WTC11 (cell line): ENCODE results near the gene TLCD3B. TPM values are rescaled to one million over a fixed set of nuclear protein-coding genes. Genes with fewer than 3 reads are reported as not detected.

Experiments
- ATAC-seq: fragments of 200-7000 bp; cut with Tn5 transposase; 2 replicates; pipeline ENCODE4 v1.10.0; 2021; ENCODE audit warnings: mild to moderate bottlenecking, moderate library complexity
- CTCF ChIA-PET: fragments of 300-600 bp; sonication (Branson Sonifier 250); formaldehyde crosslinking; loops from one replicate; lab custom pipeline; 2021; ENCODE audit warnings: antibody characterized with exemption; lab: Charles Lee
- POLR2A ChIA-PET: fragments of 350-600 bp; sonication (Branson Sonifier 250); formaldehyde crosslinking; loops from one replicate; lab custom pipeline; 2021; ENCODE audit warnings: antibody characterized with exemption; lab: Charles Lee
- DNase-seq: peaks from one replicate; pipeline ENCODE4 v3.0.0; 2021; ENCODE audit warnings: low spot score
- H3K27ac Mint-ChIP-seq: 2 replicates; pipeline ENCODE4 v1.8.0; 2021; ENCODE audit warnings: mixed read lengths
- H3K27me3 Mint-ChIP-seq: 2 replicates; pipeline ENCODE4 v1.8.0; 2021; ENCODE audit warnings: low read depth, mild to moderate bottlenecking, moderate library complexity, mixed read lengths
- H3K36me3 Mint-ChIP-seq: 2 replicates; pipeline ENCODE4 v1.8.0; 2021; ENCODE audit warnings: mixed read lengths
- H3K4me1 Mint-ChIP-seq: 2 replicates; pipeline ENCODE4 v1.8.0; 2022; ENCODE audit warnings: mixed read lengths
- H3K4me3 Mint-ChIP-seq: 2 replicates; pipeline ENCODE4 v1.8.0; 2021; ENCODE audit warnings: mild to moderate bottlenecking, moderate library complexity, mixed read lengths
- H3K9me3 Mint-ChIP-seq: 2 replicates; pipeline ENCODE4 v1.8.0; 2021; ENCODE audit warnings: mixed read lengths
- AR ChIP-seq: fragments of 250-450 bp; sonication (Bioruptor Pico); IDR thresholded peaks from 2 replicates; pipeline ENCODE4 v1.9.0; 2021; ENCODE audit warnings: mild to moderate bottlenecking
- ATF6 ChIP-seq: sonication (generic); formaldehyde crosslinking; IDR thresholded peaks from 2 replicates; pipeline ENCODE4 v1.8.1; 2023; ENCODE audit warnings: mild to moderate bottlenecking, missing genetic modification reagents
- CREB1 ChIP-seq: sonication (generic); formaldehyde crosslinking; IDR thresholded peaks from 2 replicates; pipeline ENCODE4 v1.8.0; 2023; ENCODE audit warnings: mild to moderate bottlenecking, missing genetic modification reagents
- ELF4 ChIP-seq: sonication (generic); formaldehyde crosslinking; IDR thresholded peaks from 2 replicates; pipeline ENCODE4 v1.8.1; 2022; ENCODE audit warnings: low read depth, mild to moderate bottlenecking, moderate library complexity, missing genetic modification reagents
- ESRRA ChIP-seq: sonication (generic); formaldehyde crosslinking; IDR thresholded peaks from 2 replicates; pipeline ENCODE4 v1.8.1; 2022; ENCODE audit warnings: mild to moderate bottlenecking, missing genetic modification reagents, borderline replicate concordance
- GABPB1 ChIP-seq: sonication (generic); formaldehyde crosslinking; IDR thresholded peaks from 2 replicates; pipeline ENCODE4 v1.8.1; 2023; ENCODE audit warnings: mild to moderate bottlenecking, missing genetic modification reagents
- GTF2I ChIP-seq: fragments of 250-450 bp; sonication (Bioruptor Pico); conservative IDR thresholded peaks from 2 replicates; pipeline ENCODE4 v1.4.0; 2021; ENCODE audit warnings: mild to moderate bottlenecking
- HMGA2 ChIP-seq: fragments of 250-450 bp; sonication (Bioruptor Pico); IDR thresholded peaks from 2 replicates; pipeline ENCODE4 v1.4.0; 2021; ENCODE audit warnings: mild to moderate bottlenecking, moderate library complexity
- KAT7 ChIP-seq: sonication (generic); formaldehyde crosslinking; IDR thresholded peaks from 2 replicates; pipeline ENCODE4 v1.8.1; 2023; ENCODE audit warnings: missing genetic modification reagents, mild to moderate bottlenecking, borderline replicate concordance
- MLX ChIP-seq: sonication (generic); formaldehyde crosslinking; IDR thresholded peaks from 2 replicates; pipeline ENCODE4 v1.8.1; 2023; ENCODE audit warnings: mild to moderate bottlenecking, missing genetic modification reagents, moderate library complexity
- PREB ChIP-seq: sonication (generic); formaldehyde crosslinking; IDR thresholded peaks from 2 replicates; pipeline ENCODE4 v1.8.1; 2022; ENCODE audit warnings: mild to moderate bottlenecking, missing genetic modification reagents, moderate library complexity, borderline replicate concordance
- PRRX2 ChIP-seq: fragments of 250-450 bp; sonication (Bioruptor Pico); IDR thresholded peaks from 2 replicates; pipeline ENCODE4 v1.8.0; 2021; ENCODE audit warnings: mild to moderate bottlenecking
- ZBTB21 ChIP-seq: sonication (generic); formaldehyde crosslinking; IDR thresholded peaks from 2 replicates; pipeline ENCODE4 v1.8.1; 2023; ENCODE audit warnings: mild to moderate bottlenecking, missing genetic modification reagents, borderline replicate concordance
- ZNF219 ChIP-seq: sonication (generic); formaldehyde crosslinking; IDR thresholded peaks from 2 replicates; pipeline ENCODE4 v1.8.0; 2023; ENCODE audit warnings: missing genetic modification reagents, mild to moderate bottlenecking, borderline replicate concordance
- total RNA-seq: library from RNA; stranded (reverse); gene quantifications from 3 replicates; pipeline ENCODE4 v1.2.3, GENCODE V29; 2021
- TF ChIP-seq, protein P1 (sequence below): sonication (generic); formaldehyde crosslinking; IDR thresholded peaks from 2 replicates; pipeline ENCODE4 v1.8.1; 2023; ENCODE audit warnings: mild to moderate bottlenecking, missing genetic modification reagents, moderate library complexity
- TF ChIP-seq, protein P2 (sequence below): sonication (generic); formaldehyde crosslinking; IDR thresholded peaks from 2 replicates; pipeline ENCODE4 v1.8.0; 2023; ENCODE audit warnings: missing genetic modification reagents
- TF ChIP-seq, protein P3 (sequence below): fragments of 250-450 bp; sonication (Bioruptor Pico); conservative IDR thresholded peaks from 2 replicates; pipeline ENCODE4 v1.9.0; 2021; ENCODE audit warnings: mild to moderate bottlenecking

The TLCD3B gene
- total RNA-seq, 1 experiment from 2014 or later = 28.1 TPM

GRCh38 chr16:29977063-29977825, 53.8 kb downstream of the TLCD3B start:
- no peak overlapping the region for H3K27ac Mint-ChIP-seq
- TF ChIP-seq GTF2I (CRISPR knock-in tag) (no peak), ELF4 (CRISPR knock-in tag) (no peak), PRRX2 (CRISPR knock-in tag) (no peak), ZNF219 (CRISPR knock-in tag) (no peak), MLX (no peak), KAT7 (no peak), GABPB1 (CRISPR knock-in tag) (no peak), ESRRA (CRISPR knock-in tag) (no peak), AR (CRISPR knock-in tag) (no peak), CREB1 (no peak), ZBTB21 (CRISPR knock-in tag) (no peak), PREB (CRISPR knock-in tag) (no peak), HMGA2 (CRISPR knock-in tag) (no peak), ATF6 (CRISPR knock-in tag) (no peak)
- TF ChIP-seq, protein P1, sequence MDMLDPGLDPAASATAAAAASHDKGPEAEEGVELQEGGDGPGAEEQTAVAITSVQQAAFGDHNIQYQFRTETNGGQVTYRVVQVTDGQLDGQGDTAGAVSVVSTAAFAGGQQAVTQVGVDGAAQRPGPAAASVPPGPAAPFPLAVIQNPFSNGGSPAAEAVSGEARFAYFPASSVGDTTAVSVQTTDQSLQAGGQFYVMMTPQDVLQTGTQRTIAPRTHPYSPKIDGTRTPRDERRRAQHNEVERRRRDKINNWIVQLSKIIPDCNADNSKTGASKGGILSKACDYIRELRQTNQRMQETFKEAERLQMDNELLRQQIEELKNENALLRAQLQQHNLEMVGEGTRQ (CRISPR knock-in tag) = no peak
- TF ChIP-seq, protein P2, sequence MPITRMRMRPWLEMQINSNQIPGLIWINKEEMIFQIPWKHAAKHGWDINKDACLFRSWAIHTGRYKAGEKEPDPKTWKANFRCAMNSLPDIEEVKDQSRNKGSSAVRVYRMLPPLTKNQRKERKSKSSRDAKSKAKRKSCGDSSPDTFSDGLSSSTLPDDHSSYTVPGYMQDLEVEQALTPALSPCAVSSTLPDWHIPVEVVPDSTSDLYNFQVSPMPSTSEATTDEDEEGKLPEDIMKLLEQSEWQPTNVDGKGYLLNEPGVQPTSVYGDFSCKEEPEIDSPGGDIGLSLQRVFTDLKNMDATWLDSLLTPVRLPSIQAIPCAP (CRISPR knock-in tag) = no peak
- TF ChIP-seq, protein P3, sequence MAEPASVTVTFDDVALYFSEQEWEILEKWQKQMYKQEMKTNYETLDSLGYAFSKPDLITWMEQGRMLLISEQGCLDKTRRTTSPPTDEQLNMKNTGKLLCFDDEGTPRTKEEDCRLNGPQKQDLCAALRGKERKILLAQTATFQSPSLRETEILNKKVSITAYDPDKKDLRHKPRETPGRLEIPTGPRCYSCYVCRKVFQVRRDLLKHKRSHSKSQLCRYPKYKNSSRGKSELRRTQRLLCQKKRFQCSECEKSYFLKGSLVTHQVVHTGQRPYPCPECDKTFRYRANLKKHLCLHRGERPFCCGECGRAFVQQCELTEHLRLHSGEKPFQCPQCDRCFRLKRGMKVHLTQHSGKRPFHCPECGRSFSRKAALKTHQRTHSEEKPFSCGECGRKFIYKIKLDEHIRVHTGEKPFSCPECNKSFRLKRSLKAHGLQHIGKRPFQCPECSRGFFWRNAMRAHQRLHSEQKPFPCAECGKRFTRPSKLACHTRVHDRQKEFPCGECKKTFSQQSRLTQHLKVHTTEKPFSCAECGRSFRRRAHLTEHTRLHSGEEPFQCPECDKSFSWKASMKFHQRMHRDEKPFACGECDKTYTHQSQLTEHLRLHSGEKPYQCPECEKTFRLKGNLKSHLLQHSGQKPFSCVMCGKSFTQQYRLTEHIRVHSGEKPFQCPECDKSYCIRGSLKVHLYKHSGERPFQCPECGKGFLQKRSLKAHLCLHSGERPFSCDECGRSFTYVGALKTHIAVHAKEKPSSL (CRISPR knock-in tag) = no peak
- H3K4me3 Mint-ChIP-seq = no peak overlapping the region
- H3K4me1 Mint-ChIP-seq = peaks cover 27% of the 10 kb centered on the region
- CTCF ChIA-PET = interaction anchor here (0.6 to 5.5 kb wide), 6 partner anchors 24 to 135 kb away, joined by 3 to 36 read pairs (median 4); partner anchors contain the start of gene TLCD3B
- ATAC-seq (no peak), DNase-seq (no peak)
- peaks cover 12% of the 10 kb centered on the region for H3K9me3 Mint-ChIP-seq
- H3K27me3 Mint-ChIP-seq = peaks cover 12% of the 10 kb centered on the region
- POLR2A ChIA-PET = no interaction called here
- H3K36me3 Mint-ChIP-seq = peaks cover 44% of the 10 kb centered on the region
